Uterus (tissue), 4 donors: ENCODE results near the gene JMJD8. TPM values are rescaled to one million over a fixed set of nuclear protein-coding genes. Genes with fewer than 3 reads are reported as not detected.

Experiments used
- DNase-seq, 2 donors: peaks; one replicate each; pipeline ENCODE4 v3.0.0-alpha.2; 2019 to 2020
- H3K27ac ChIP-seq, 2 donors: fragments of 200-600 bp; sonication (generic); 1 replicate in 1 of 2; 2 replicates in 1 of 2; pipeline ENCODE4 v1.5.1; 2016 to 2018
- H3K27me3 ChIP-seq, 2 donors: fragments of 200-600 bp; sonication (generic); one replicate each; pipeline ENCODE4 v1.5.1; 2018 to 2019; ENCODE audit warnings: control low read depth in 1 of 2
- H3K36me3 ChIP-seq, 2 donors: fragments of 200-600 bp; sonication (generic); one replicate each; pipeline ENCODE4 v1.5.1; 2019; ENCODE audit warnings: control low read depth in 1 of 2
- H3K4me1 ChIP-seq, 2 donors: fragments of 200-600 bp; sonication (generic); one replicate each; pipeline ENCODE4 v1.5.1; 2018 to 2019; ENCODE audit warnings: control low read depth in 1 of 2
- H3K4me3 ChIP-seq, 2 donors: fragments of 200-600 bp; sonication (generic); 1 replicate in 1 of 2; 2 replicates in 1 of 2; pipeline ENCODE4 v1.5.1; 2018 to 2019; ENCODE audit warnings: mild to moderate bottlenecking in 1 of 2
- H3K9me3 ChIP-seq, 2 donors: fragments of 200-600 bp; sonication (generic); one replicate each; pipeline ENCODE4 v1.5.1; 2019; ENCODE audit warnings: control low read depth in 1 of 2
- CTCF ChIP-seq, 4 experiments: fragments of 200-600 bp in 2 of 4; fragments of 450-650 bp in 2 of 4; sonication (generic) in 2 of 4; IDR thresholded peaks; one replicate each; pipeline ENCODE4 v1.5.1; 2016 to 2019; ENCODE audit warnings: antibody characterized with exemption in 4 of 4, mild to moderate bottlenecking in 2 of 4, moderate library complexity in 1 of 4
- POLR2A ChIP-seq, 2 donors: fragments of 450-650 bp; IDR thresholded peaks; one replicate each; pipeline ENCODE4 v1.6.1; 2016; ENCODE audit warnings: antibody characterized with exemption in 2 of 2, mild to moderate bottlenecking in 1 of 2, moderate library complexity in 1 of 2
- intact Hi-C: fragments of 100-400 bp; cut with DNase I; formaldehyde crosslinking; loops from one replicate; pipeline ENCODE4 v1.15.1; 2023; ENCODE audit warnings: low total_unique reads
- total RNA-seq, 4 donors: library from RNA; depleted of rRNA in 3 of 4; stranded (reverse); fragments of >200 nt in 3 of 4; gene quantifications; one replicate each; pipeline versions ENCODE4 v1.1.0 to v1.2.4, GENCODE V29; 2014 to 2023
- donor health status: DM: yes; HTN: yes; CAD: no.

JMJD8 gene
- total RNA-seq, 4 donors from 2014 or later, result 45.6 to 111 (median 57.4) TPM

DNA sequence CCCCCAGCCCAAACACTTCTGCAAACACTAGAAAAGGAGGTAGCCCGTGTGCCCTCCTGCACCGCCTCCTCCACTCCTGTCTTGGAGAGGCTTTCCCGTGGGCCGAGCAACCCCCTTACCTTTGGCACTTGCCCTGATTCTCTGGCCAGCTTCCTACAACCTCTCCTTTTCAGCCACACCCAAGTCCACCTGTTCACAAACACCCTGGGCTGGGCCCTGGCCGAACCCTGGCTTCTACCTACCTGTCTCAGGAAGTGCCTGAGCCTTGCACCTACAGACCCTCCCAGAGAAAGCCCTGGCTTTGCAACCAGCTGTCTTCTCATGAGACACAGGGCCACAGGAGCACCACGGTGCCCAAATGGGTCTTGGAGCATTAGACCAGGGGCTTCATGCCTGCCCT lies 34.8 kb upstream of the JMJD8 start:
- no peak overlapping the region for H3K27ac ChIP-seq
- intact Hi-C loops, result no loop called here
- DNase-seq, result no peak

GRCh38 chr16:718389-718788 lies 34.3 kb upstream of the JMJD8 start:
- Histone ChIP-seq H3K27ac (no peak overlapping the region), H3K4me3 (no peak overlapping the region), H3K36me3 (no peaks in the 10 kb centered on the region), H3K9me3 (no peaks in the 10 kb centered on the region), H3K4me1 (peaks cover 5 to 29% of the 10 kb centered on the region in 2 donors), H3K27me3 (no peaks in the 10 kb centered on the region)
- TF ChIP-seq POLR2A (IDR thresholded peaks at IDR 0.05), result no peak
- no peak for TF ChIP-seq CTCF (IDR thresholded peaks at IDR 0.05)
- no peak for DNase-seq
- intact Hi-C loops, result no loop called here

More for the DNA sequence above, 34.8 kb upstream of the JMJD8 start:
- no peaks in the 10 kb centered on the region for H3K9me3 ChIP-seq
- H3K27me3 ChIP-seq, result no peaks in the 10 kb centered on the region
- H3K36me3 ChIP-seq, result no peaks in the 10 kb centered on the region
- no peak for TF ChIP-seq CTCF (IDR thresholded peaks at IDR 0.05)
- peaks cover 5 to 29% of the 10 kb centered on the region in 2 donors for H3K4me1 ChIP-seq
- H3K4me3 ChIP-seq, result no peak overlapping the region

DNA sequence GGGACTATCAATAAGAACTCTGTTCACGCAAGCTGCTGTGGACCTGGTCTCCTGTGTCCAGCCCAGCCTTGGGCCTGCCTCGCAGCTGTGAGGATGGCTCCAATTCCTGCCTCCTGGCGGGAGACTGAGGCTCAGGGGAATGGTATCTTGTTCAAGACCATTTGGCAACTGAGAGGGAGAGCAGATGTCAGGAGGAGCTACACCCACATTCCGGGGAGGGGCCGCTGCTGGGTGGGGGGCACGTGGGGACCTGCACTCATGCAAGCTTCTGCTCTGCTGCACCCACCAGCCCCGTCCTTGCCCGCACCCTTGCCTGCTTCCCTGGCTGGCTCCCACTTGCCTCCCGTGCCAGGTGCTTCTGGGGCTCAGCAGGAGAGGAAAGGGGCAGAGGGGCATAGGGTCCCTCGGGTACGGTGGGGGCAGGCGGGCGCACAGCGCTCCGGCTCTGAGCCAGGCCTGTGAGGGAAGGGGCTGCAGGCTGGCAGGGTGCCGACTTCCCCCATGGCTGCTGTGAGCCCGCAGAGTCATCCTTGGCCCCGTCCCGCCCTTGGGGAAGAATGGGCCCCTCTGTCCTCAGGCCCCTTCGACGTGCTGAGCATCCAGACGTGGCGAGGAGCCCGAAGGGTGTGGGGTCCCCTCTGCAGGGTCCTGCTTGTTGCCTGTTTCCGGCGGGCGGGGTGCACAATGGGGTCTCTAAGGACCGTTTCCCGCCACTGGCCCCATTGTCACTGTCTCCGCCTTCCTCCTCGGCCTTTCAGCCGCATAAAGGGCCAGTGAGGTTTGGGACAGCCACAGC lies 33.5 kb upstream of the JMJD8 start:
- H3K36me3 ChIP-seq, result no peaks in the 10 kb centered on the region
- no peak overlapping the region for H3K4me3 ChIP-seq
- no peak for DNase-seq
- H3K9me3 ChIP-seq, result no peaks in the 10 kb centered on the region
- H3K27me3 ChIP-seq, result no peaks in the 10 kb centered on the region
- peaks cover 5 to 29% of the 10 kb centered on the region in 2 donors for H3K4me1 ChIP-seq
- intact Hi-C loops, result no loop called here
- no peak overlapping the region for H3K27ac ChIP-seq
- TF ChIP-seq POLR2A (IDR thresholded peaks at IDR 0.05) (no peak), CTCF (IDR thresholded peaks at IDR 0.05) (no peak)

GRCh38 chr16:716768-717325 lies 32.7 kb upstream of the JMJD8 start:
- no peak for DNase-seq
- intact Hi-C loops, result no loop called here
- H3K27me3 ChIP-seq, result no peaks in the 10 kb centered on the region
- TF ChIP-seq CTCF (IDR thresholded peaks at IDR 0.05) (no peak), POLR2A (IDR thresholded peaks at IDR 0.05) (no peak)
- no peaks in the 10 kb centered on the region for H3K9me3 ChIP-seq
- H3K4me3 ChIP-seq, result no peak overlapping the region
- H3K36me3 ChIP-seq, result no peaks in the 10 kb centered on the region
- H3K27ac ChIP-seq, result no peak overlapping the region
- peaks cover 5 to 27% of the 10 kb centered on the region in 2 donors for H3K4me1 ChIP-seq

DNA sequence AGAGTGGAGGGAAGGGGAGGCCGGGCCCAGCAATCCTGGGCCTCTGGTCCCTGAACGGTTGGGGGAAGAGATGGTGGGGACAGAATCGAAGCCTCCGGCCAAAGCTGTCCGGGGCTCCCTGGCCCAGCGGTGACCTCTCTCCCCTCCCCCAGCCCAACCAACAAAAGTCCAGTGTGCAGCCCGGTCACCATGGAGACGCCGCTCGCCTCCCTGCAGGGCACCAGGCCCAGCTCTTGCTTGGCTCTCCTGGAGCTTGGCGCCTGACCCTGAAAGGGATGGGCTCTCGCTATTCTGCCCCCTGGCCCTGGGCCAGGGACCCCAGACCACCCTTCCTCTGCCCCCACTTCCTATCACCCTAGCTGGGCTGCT lies 32.0 kb upstream of the JMJD8 start:
- no peaks in the 10 kb centered on the region for H3K9me3 ChIP-seq
- H3K4me1 ChIP-seq, result peaks cover 5 to 22% of the 10 kb centered on the region in 2 donors
- no peak for DNase-seq
- H3K4me3 ChIP-seq, result peak overlapping the region in 1 of 2 donors; percentile 52
- no peaks in the 10 kb centered on the region for H3K36me3 ChIP-seq
- intact Hi-C loops, result no loop called here
- TF ChIP-seq CTCF (IDR thresholded peaks at IDR 0.05) (no peak), POLR2A (IDR thresholded peaks at IDR 0.05) (no peak)
- H3K27ac ChIP-seq, result no peak overlapping the region
- peaks cover 2 to 6% of the 10 kb centered on the region in 2 donors for H3K27me3 ChIP-seq
